Neural progenitor cell (in vitro differentiated cells): ENCODE data around the gene ZDHHC14.

ENCODE experiments used
- CTCF ChIP-seq: fragments of 200-600 bp; sonication (generic); IDR thresholded peaks from 2 replicates; pipeline ENCODE4 v1.5.1; 2017; ENCODE audit warnings: antibody characterized with exemption, mild to moderate bottlenecking
- EZH2 ChIP-seq: fragments of 200-600 bp; sonication (generic); IDR thresholded peaks from 2 replicates; pipeline ENCODE4 v1.6.1; 2017; ENCODE audit warnings: antibody characterized with exemption, mild to moderate bottlenecking, moderate library complexity
- EZH2phosphoT487 ChIP-seq: fragments of 200-600 bp; sonication (generic); IDR thresholded peaks from 2 replicates; pipeline ENCODE4 v1.6.1; 2017; ENCODE audit warnings: antibody characterized with exemption

GRCh38 chr6:157631412-157631811, 250.4 kb downstream of the ZDHHC14 start:
- TF ChIP-seq EZH2phosphoT487, result no peak
- no peak for TF ChIP-seq CTCF
- TF ChIP-seq EZH2, result no peak
